Nephron (organoid): ENCODE results near the gene C3orf52.

Experiments used
- H3K27ac Mint-ChIP-seq, 3 experiments: 2 replicates each; pipeline ENCODE4 v1.8.0; 2020; ENCODE audit warnings: mixed read lengths in 3 of 3, mild to moderate bottlenecking in 2 of 3, moderate library complexity in 1 of 3
- H3K27me3 Mint-ChIP-seq: 2 replicates; pipeline ENCODE4 v1.8.0; 2021; ENCODE audit warnings: low read depth, mild to moderate bottlenecking, moderate library complexity, mixed read lengths
- H3K36me3 Mint-ChIP-seq: 2 replicates; pipeline ENCODE4 v1.8.0; 2020; ENCODE audit warnings: low read depth, mixed read lengths
- H3K4me1 Mint-ChIP-seq: 2 replicates; pipeline ENCODE4 v1.8.0; 2020; ENCODE audit warnings: mixed read lengths
- H3K4me3 Mint-ChIP-seq, 3 experiments: 2 replicates each; pipeline ENCODE4 v1.8.0; 2020; ENCODE audit warnings: mild to moderate bottlenecking in 3 of 3, mixed read lengths in 3 of 3, moderate library complexity in 2 of 3
- H3K9me3 Mint-ChIP-seq: 2 replicates; pipeline ENCODE4 v1.8.0; 2020; ENCODE audit warnings: mixed read lengths
- TF ChIP-seq, protein P1 (sequence below), 3 experiments: fragments of 200-600 bp; sonication (generic); IDR thresholded peaks; one replicate each; pipeline ENCODE4 v1.5.0; 2021; ENCODE audit warnings: antibody characterized with exemption in 3 of 3; ENCODE audit not compliant: unreplicated experiment in 3 of 3

Gene C3orf52

DNA sequence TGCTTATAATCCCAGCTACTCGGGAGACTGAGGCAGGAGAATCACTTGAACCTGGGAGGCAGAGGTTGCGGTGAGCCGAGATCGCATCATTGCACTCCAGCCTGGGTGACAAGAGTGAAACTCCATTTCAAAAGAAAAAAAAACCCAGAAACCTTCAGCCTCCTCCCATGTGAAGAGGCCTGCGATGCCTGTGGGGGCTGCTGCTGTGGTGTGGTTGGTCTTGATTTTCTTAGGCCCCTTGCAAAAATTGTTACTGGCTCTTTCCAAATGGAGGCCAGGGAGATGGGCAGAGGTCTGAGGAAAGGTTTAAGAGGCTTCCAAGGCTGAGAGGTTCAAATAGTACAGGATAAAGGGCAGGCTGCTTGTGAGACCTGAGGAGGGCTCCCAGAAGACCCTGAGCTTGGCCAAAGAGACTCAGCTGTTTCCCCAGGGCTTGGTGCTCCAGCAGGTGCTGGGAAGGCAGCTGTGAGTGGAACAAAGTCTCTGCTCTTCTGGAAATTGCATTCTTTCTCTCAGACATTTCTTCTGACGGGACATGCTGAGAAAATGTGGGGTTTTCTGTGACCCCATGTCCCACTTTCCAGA lies 28.5 kb downstream of the C3orf52 start:
- H3K4me3 Mint-ChIP-seq, result peak overlapping the region in 2 of 3 experiments; percentile 5 to 10
- peaks cover 1% of the 10 kb centered on the region for H3K27me3 Mint-ChIP-seq
- H3K4me1 Mint-ChIP-seq, result peaks cover 37% of the 10 kb centered on the region
- H3K36me3 Mint-ChIP-seq, result peaks cover 15% of the 10 kb centered on the region
- no peaks in the 10 kb centered on the region for H3K9me3 Mint-ChIP-seq
- H3K27ac Mint-ChIP-seq, result peak overlapping the region; percentile 67 to 77 (median 75)
- TF ChIP-seq, protein P1, sequence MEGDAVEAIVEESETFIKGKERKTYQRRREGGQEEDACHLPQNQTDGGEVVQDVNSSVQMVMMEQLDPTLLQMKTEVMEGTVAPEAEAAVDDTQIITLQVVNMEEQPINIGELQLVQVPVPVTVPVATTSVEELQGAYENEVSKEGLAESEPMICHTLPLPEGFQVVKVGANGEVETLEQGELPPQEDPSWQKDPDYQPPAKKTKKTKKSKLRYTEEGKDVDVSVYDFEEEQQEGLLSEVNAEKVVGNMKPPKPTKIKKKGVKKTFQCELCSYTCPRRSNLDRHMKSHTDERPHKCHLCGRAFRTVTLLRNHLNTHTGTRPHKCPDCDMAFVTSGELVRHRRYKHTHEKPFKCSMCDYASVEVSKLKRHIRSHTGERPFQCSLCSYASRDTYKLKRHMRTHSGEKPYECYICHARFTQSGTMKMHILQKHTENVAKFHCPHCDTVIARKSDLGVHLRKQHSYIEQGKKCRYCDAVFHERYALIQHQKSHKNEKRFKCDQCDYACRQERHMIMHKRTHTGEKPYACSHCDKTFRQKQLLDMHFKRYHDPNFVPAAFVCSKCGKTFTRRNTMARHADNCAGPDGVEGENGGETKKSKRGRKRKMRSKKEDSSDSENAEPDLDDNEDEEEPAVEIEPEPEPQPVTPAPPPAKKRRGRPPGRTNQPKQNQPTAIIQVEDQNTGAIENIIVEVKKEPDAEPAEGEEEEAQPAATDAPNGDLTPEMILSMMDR (IDR thresholded peaks at IDR 0.05; ENCODE audit: unreplicated experiment in 3 of 3), result no peak

- Mint-ChIP-seq H3K9me3 (no peaks in the 10 kb centered on the region), H3K27me3 (peaks cover 3% of the 10 kb centered on the region), H3K36me3 (peaks cover 17% of the 10 kb centered on the region), H3K4me3 (peak overlapping the region in 2 of 3 experiments; percentile 5 to 10), H3K27ac (peak overlapping the region; percentile 67 to 77 (median 75)), H3K4me1 (peaks cover 43% of the 10 kb centered on the region)
- TF ChIP-seq, protein P1 (IDR thresholded peaks at IDR 0.05; ENCODE audit: unreplicated experiment in 3 of 3), result no peak
Measured at GRCh38 chr3:112115161-112115739, 29.1 kb downstream of the C3orf52 start.

GRCh38 chr3:112115806-112116383 lies 29.7 kb downstream of the C3orf52 start:
- TF ChIP-seq, protein P1 (IDR thresholded peaks at IDR 0.05; ENCODE audit: unreplicated experiment in 3 of 3), result no peak
- H3K27me3 Mint-ChIP-seq, result peaks cover 3% of the 10 kb centered on the region
- H3K4me1 Mint-ChIP-seq, result peaks cover 45% of the 10 kb centered on the region
- H3K9me3 Mint-ChIP-seq, result no peaks in the 10 kb centered on the region
- H3K4me3 Mint-ChIP-seq, result no peak overlapping the region
- H3K27ac Mint-ChIP-seq, result peak overlapping the region in 1 of 3 experiments; percentile 14
- H3K36me3 Mint-ChIP-seq, result peaks cover 17% of the 10 kb centered on the region

DNA sequence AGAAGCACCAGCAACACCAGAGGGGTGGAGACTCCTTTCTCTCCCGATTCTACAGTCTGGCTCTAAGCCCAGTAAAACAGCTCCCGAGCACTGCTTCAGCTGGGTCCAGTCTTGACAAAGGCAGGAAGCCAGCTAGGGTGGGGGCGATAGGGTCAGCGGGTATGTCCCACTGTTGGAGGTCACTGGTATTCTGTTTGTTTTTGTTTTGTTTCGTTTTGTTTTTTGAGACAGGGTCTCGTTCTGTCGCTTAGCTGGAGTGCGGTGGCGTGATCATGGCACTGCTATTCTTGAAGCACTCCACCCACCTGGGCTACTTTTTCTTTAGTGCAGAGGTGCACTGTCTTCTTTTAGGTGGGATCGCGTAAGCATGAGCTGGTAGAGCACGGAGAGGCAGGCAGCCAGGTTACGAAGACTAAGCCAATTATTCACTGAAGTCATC lies 30.6 kb downstream of the C3orf52 start:
- H3K36me3 Mint-ChIP-seq, result peaks cover 17% of the 10 kb centered on the region
- TF ChIP-seq, protein P1 (IDR thresholded peaks at IDR 0.05; ENCODE audit: unreplicated experiment in 3 of 3), result no peak
- peaks cover 3% of the 10 kb centered on the region for H3K27me3 Mint-ChIP-seq
- H3K9me3 Mint-ChIP-seq, result no peaks in the 10 kb centered on the region
- H3K27ac Mint-ChIP-seq, result no peak overlapping the region
- no peak overlapping the region for H3K4me3 Mint-ChIP-seq
- H3K4me1 Mint-ChIP-seq, result peaks cover 45% of the 10 kb centered on the region

- H3K27ac Mint-ChIP-seq, result peak overlapping the region in 1 of 3 experiments; percentile 9
- H3K9me3 Mint-ChIP-seq, result no peaks in the 10 kb centered on the region
- TF ChIP-seq, protein P1 (IDR thresholded peaks at IDR 0.05; ENCODE audit: unreplicated experiment in 3 of 3), result no peak
- peaks cover 45% of the 10 kb centered on the region for H3K4me1 Mint-ChIP-seq
- peaks cover 3% of the 10 kb centered on the region for H3K27me3 Mint-ChIP-seq
- H3K36me3 Mint-ChIP-seq, result peaks cover 17% of the 10 kb centered on the region
- no peak overlapping the region for H3K4me3 Mint-ChIP-seq
Measured at GRCh38 chr3:112117415-112117814, 31.2 kb downstream of the C3orf52 start.
